GM12878 (cell line): ENCODE data around the gene DELE1. TPM values are rescaled to one million over a fixed set of nuclear protein-coding genes. Genes with fewer than 3 reads are reported as not detected.

Experiments used
- ATAC-seq: fragments of 200-7000 bp; cut with Tn5 transposase; 3 replicates; pipeline ENCODE4 v1.9.1; 2020; ENCODE audit warnings: mild to moderate bottlenecking, moderate library complexity
- BruUV-seq: library from RNA; stranded (reverse); fragments of 400-500 nt; replicated peaks from 2 replicates; lab custom pipeline; 2021; lab: Mats Ljungman, UMichigan
- CTCF ChIA-PET: fragments of 300-600 bp; sonication (Branson Sonifier 250); formaldehyde crosslinking; extraction: SDS; loops from one replicate; lab custom pipeline; 2021; ENCODE audit warnings: inconsistent platforms; lab: Yijun Ruan, JAX
- POLR2A ChIA-PET: fragments of 350-600 bp; formaldehyde crosslinking; extraction: SDS; loops from one replicate; lab custom pipeline; 2021; ENCODE audit warnings: inconsistent platforms; lab: Charles Lee
- RAD21 ChIA-PET: fragments of 300-600 bp; sonication (Branson Sonifier 250); formaldehyde crosslinking; loops from one replicate; lab custom pipeline; 2023; ENCODE audit warnings: antibody characterized with exemption; ENCODE audit not compliant: unreplicated experiment; lab: Charles Lee
- SMC1A ChIA-PET: fragments of 300-600 bp; sonication (Branson Sonifier 250); formaldehyde crosslinking; loops from one replicate; lab custom pipeline; 2023; ENCODE audit not compliant: unreplicated experiment, uncharacterized antibody; lab: Charles Lee
- DNase-seq: peaks from one replicate; pipeline ENCODE4 v3.0.0-alpha.2; 2011; ENCODE audit warnings: low read depth, low spot score
- FAIRE-seq: peaks from 3 replicates; lab custom pipeline; 2011; peaks lifted over from hg19 to GRCh38; lab: Jason Lieb, UNC
- H2AFZ ChIP-seq: 2 replicates; pipeline ENCODE4 v1.6.0; 2011; ENCODE audit warnings: low read depth, low read length, control low read depth; ENCODE audit not compliant: control insufficient read depth
- H3K27ac ChIP-seq: 2 replicates; pipeline ENCODE4 v1.5.1; 2011; ENCODE audit warnings: control low read depth; ENCODE audit not compliant: control insufficient read depth, insufficient read depth
- H3K27me3 ChIP-seq, 2 experiments: replicated peaks in 1 of 2; 2 replicates each; pipeline versions ENCODE4 v1.6.0 to v1.6.1; 2011; ENCODE audit warnings: low read length in 1 of 2; ENCODE audit not compliant: control insufficient read depth in 2 of 2, insufficient read depth in 2 of 2
- H3K36me3 ChIP-seq, 2 experiments: 2 replicates each; pipeline ENCODE4 v1.5.1; 2011; ENCODE audit warnings: low read length in 1 of 2; ENCODE audit not compliant: control insufficient read depth in 2 of 2, insufficient read depth in 2 of 2
- H3K4me1 ChIP-seq: 2 replicates; pipeline ENCODE4 v1.6.1; 2011; ENCODE audit warnings: mild to moderate bottlenecking, low read length, moderate library complexity, mixed read lengths; ENCODE audit not compliant: control insufficient read depth, insufficient read depth
- H3K4me2 ChIP-seq: 2 replicates; pipeline ENCODE4 v1.6.0; 2011; ENCODE audit warnings: control low read depth; ENCODE audit not compliant: control insufficient read depth, insufficient read depth
- H3K4me3 ChIP-seq: fragments of 200-600 bp; sonication (generic); 2 replicates; pipeline ENCODE4 v1.5.1; 2016
- H3K79me2 ChIP-seq: 2 replicates; pipeline ENCODE4 v1.6.0; 2011; ENCODE audit warnings: low read length; ENCODE audit not compliant: control insufficient read depth, insufficient read depth
- H3K9ac ChIP-seq: 2 replicates; pipeline ENCODE4 v1.8.0; 2011; ENCODE audit warnings: low read length, control low read depth, mixed read lengths; ENCODE audit not compliant: control insufficient read depth, insufficient read depth
- H3K9me3 ChIP-seq: replicated peaks from 3 replicates; pipeline ENCODE4 v1.5.1; 2011; ENCODE audit warnings: mild to moderate bottlenecking, low read length; ENCODE audit not compliant: control insufficient read depth, insufficient read depth
- H4K20me1 ChIP-seq: 2 replicates; pipeline ENCODE4 v1.6.0; 2011; ENCODE audit not compliant: control insufficient read depth, insufficient read depth
- CBX5 ChIP-seq: sonication (generic); IDR thresholded peaks from 2 replicates; pipeline ENCODE4 v1.6.1; 2016; ENCODE audit warnings: low read depth, moderate library complexity, mild to moderate bottlenecking, inconsistent platforms
- CEBPB ChIP-seq, 2 experiments: fragments of 150-350 bp in 1 of 2; IDR thresholded peaks; 2 replicates each; pipeline ENCODE4 v1.6.1; 2012 to 2014; ENCODE audit warnings: low read depth in 2 of 2, low read length in 2 of 2, borderline replicate concordance in 1 of 2, inconsistent platforms in 1 of 2
- EP300 ChIP-seq, 2 experiments: fragments of 150-350 bp in 1 of 2; IDR thresholded peaks; 2 replicates each; pipeline ENCODE4 v1.6.1; 2011 to 2012; ENCODE audit warnings: low read depth in 2 of 2, low read length in 2 of 2, borderline replicate concordance in 1 of 2, improper control_type of control experiment in 1 of 2, inconsistent platforms in 1 of 2; ENCODE audit not compliant: control insufficient read depth in 1 of 2
- EZH2 ChIP-seq: IDR thresholded peaks from 2 replicates; pipeline ENCODE4 v1.6.1; 2012; ENCODE audit warnings: low read depth, mild to moderate bottlenecking, control low read depth, inconsistent platforms, low read length, borderline replicate concordance; ENCODE audit not compliant: control insufficient read depth
- HCFC1 ChIP-seq: fragments of 150-350 bp; IDR thresholded peaks from 2 replicates; pipeline ENCODE4 v1.6.1; 2014; ENCODE audit warnings: low read length
- IRF4 ChIP-seq: IDR thresholded peaks from 2 replicates; pipeline ENCODE4 v1.6.1; 2011; ENCODE audit warnings: low read depth, low read length
- PAX5 ChIP-seq: IDR thresholded peaks from 2 replicates; pipeline ENCODE4 v1.6.1; 2011; ENCODE audit warnings: low read depth, low read length, borderline replicate concordance
- POU2F2 ChIP-seq: IDR thresholded peaks from 3 replicates; pipeline ENCODE4 v1.6.1; 2011; ENCODE audit warnings: low read depth, mild to moderate bottlenecking, low read length, borderline replicate concordance
- RELA ChIP-seq: fragments of 450-650 bp; IDR thresholded peaks from 2 replicates; pipeline ENCODE4 v1.8.0; 2014; ENCODE audit warnings: borderline replicate concordance; ENCODE audit not compliant: partially characterized antibody
- RUNX3 ChIP-seq: IDR thresholded peaks from 2 replicates; pipeline ENCODE4 v1.6.1; 2012; ENCODE audit warnings: low read length, inconsistent platforms
- SMC3 ChIP-seq: IDR thresholded peaks from 2 replicates; pipeline ENCODE4 v1.6.1; 2011; ENCODE audit warnings: low read length, improper control_type of control experiment, borderline replicate concordance
- SREBF2 ChIP-seq: IDR thresholded peaks from 2 replicates; pipeline ENCODE4 v1.6.1; 2012; ENCODE audit warnings: mild to moderate bottlenecking, low read length
- SUZ12 ChIP-seq: fragments of 200-600 bp; sonication (generic); IDR thresholded peaks from one replicate; pipeline ENCODE4 v1.6.1; 2018; ENCODE audit warnings: antibody characterized with exemption, mild to moderate bottlenecking; ENCODE audit not compliant: unreplicated experiment
- USF2 ChIP-seq: IDR thresholded peaks from 2 replicates; pipeline ENCODE4 v1.6.1; 2011; ENCODE audit warnings: low read depth, low read length, improper control_type of control experiment, borderline replicate concordance
- ZBED1 ChIP-seq: IDR thresholded peaks from 2 replicates; pipeline ENCODE4 v1.6.1; 2016; ENCODE audit warnings: borderline replicate concordance
- whole genome bisulfite sequencing: methylation state at CpG from one replicate; pipeline ENCODE4 v1.1.6; 2016; ENCODE audit warnings: low lambda C conversion rate; ENCODE audit not compliant: insufficient replicate concordance, insufficient coverage; ENCODE audit errors: missing lambda C conversion rate; 5-methylcytosine and 5-hydroxymethylcytosine counted together
- in situ Hi-C: fragments of 300-500 bp; cut with MboI; formaldehyde crosslinking; loops from 9 replicates; pipeline ENCODE4 v1.14.3; 2018; ENCODE audit warnings: mixed read lengths
- intact Hi-C: fragments of 100-400 bp; cut with micrococcal nuclease; formaldehyde crosslinking; loops from one replicate; pipeline ENCODE4 v1.14.2; 2022; ENCODE audit not compliant: unreplicated experiment
- polyA plus RNA-seq, 11 experiments: library from polyadenylated mRNA; depleted of rRNA in 4 of 11; unstranded in 6 of 11; stranded (reverse) in 5 of 11; fragments of >200 nt; fragmentation: Nextera tagmentation in 4 of 11; fragmentation: Illumina TruSeq in 1 of 11; extraction: Ambion mirVana in 4 of 11; extraction: Trizol in 1 of 11; gene quantifications; 1 replicate in 1 of 11; 2 replicates in 10 of 11; pipeline versions ENCODE4 v1.2.1 to v1.2.3, GENCODE V29; 2011 to 2016; ENCODE audit warnings: inconsistent platforms in 2 of 11, missing spikeins in 2 of 11, low read depth in 1 of 11
- total RNA-seq, 4 experiments: library from RNA; depleted of rRNA in 3 of 4; stranded (reverse); fragments of >200 nt in 3 of 4; fragmentation: Illumina TruSeq in 1 of 4; extraction: Trizol in 1 of 4; gene quantifications; 2 replicates each; pipeline versions ENCODE4 v1.2.1 to v1.2.3, GENCODE V29; 2013 to 2021
- TF ChIP-seq, protein P1 (sequence below): fragments of 450-650 bp; IDR thresholded peaks from 2 replicates; pipeline ENCODE4 v1.6.1; 2017; ENCODE audit warnings: low read depth, mild to moderate bottlenecking, moderate library complexity
- TF ChIP-seq, protein P2 (sequence below): fragments of 450-650 bp; IDR thresholded peaks from 2 replicates; pipeline ENCODE4 v1.6.1; 2016; ENCODE audit warnings: mild to moderate bottlenecking

The DELE1 gene
- total and polyA plus RNA-seq, 10 of the 15 experiments (the other 5 are each of a cell fraction or from before 2014, with no cell fraction given): 18.9 to 71.4 (median 47.6) TPM

DNA sequence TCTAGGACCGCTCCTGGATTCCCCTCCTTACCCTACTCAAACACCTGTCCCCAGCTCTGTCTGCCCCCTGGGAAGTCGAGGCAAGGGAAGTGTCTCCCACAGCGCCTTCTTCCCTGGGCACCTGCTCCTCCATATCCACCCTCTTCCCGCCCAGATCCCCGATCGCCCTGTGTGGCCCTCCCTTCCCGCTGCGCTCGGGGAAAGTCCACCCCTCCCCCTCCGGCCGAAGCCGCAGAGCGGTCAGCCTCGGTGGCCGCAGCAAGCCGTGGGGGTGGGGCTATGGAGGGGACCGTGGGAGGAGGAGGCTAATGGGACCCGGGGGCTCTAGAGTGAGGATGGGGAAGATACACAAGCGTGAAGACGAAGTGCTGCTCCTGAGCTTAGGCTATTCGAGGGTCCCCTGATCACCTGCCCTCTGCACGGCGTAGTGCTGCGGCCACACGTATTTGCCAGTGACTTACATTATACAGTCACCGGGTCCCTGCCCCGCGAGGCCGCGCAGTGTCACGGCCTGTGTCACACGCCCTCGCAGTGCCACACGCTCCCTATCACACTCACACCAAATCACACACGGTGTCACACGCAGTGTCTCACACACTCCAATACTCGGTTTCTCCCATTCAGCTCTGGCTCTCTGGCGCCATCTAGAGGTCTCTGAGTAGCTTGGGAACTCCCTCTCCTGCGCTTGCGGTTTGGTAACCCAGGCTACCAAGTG is 44.8 kb upstream of the DELE1 start:
- H2AFZ ChIP-seq: no peak overlapping the region; the same call in 1 of the 2 replicates
- no TSS peak for BruUV-seq
- SMC1A ChIA-PET: interaction anchor here (0.7 to 4.2 kb wide), 15 partner anchors 12 to 192 kb away, joined by 3 to 39 read pairs (median 4); no protein-coding TSS in a partner anchor
- H3K79me2 ChIP-seq: no peaks in the 10 kb centered on the region
- H3K9ac ChIP-seq: no peak overlapping the region
- peak; percentile 89 for ATAC-seq
- no peak overlapping the region for H3K27ac ChIP-seq
- peaks cover 37% of the 10 kb centered on the region for H3K4me1 ChIP-seq
- WGBS: 6% methylated on average over 37 of the region's 40 CpGs
- H4K20me1 ChIP-seq: 0 out of 2 replicates have a peak, but pooled peaks cover 3% of the 10 kb centered on the region
- in situ Hi-C loops: no loop called here
- H3K36me3 ChIP-seq: no peaks in the 10 kb centered on the region
- no peaks in the 10 kb centered on the region for H3K9me3 ChIP-seq
- H3K4me3 ChIP-seq: peak overlapping the region; percentile 28; the same call in 1 of the 2 replicates
- RAD21 ChIA-PET: interaction anchor here (0.6 to 5.0 kb wide), 19 partner anchors 11 to 776 kb away, joined by 3 to 67 read pairs (median 4); partner anchors contain the start of gene DELE1
- peak overlapping the region; percentile 5 for H3K4me2 ChIP-seq
- CTCF ChIA-PET: interaction anchor here (0.6 to 7.3 kb wide), 47 partner anchors 9 to 820 kb away, joined by 3 to 97 read pairs (median 5); partner anchors contain the start of genes DELE1, HDAC3, RELL2 and RNF14
- intact Hi-C loops: loop anchor here (1.0 to 10.0 kb wide), 4 partner anchors 67 to 266 kb away; no protein-coding TSS in a partner anchor
- H3K27me3 ChIP-seq: peaks cover 22 to 32% of the 10 kb centered on the region in 2 experiments
- DNase-seq: peak; percentile 71
- POLR2A ChIA-PET: interaction anchor here (0.6 to 1.8 kb wide), 3 partner anchors 45 to 287 kb away, joined by 3 to 7 read pairs (median 4); partner anchors contain the start of gene DELE1
- peak; percentile 97 for FAIRE-seq
- no peak for TF ChIP-seq HCFC1
- TF ChIP-seq CEBPB (IDR thresholded peaks at IDR 0.05; ENCODE audit: borderline replicate concordance in 1 of 2, low read depth in 2 of 2, low read length in 2 of 2): no peak
- peak; percentile 63 for TF ChIP-seq RELA
- peak; percentile 97 for TF ChIP-seq RUNX3
- TF ChIP-seq SMC3: peak; percentile 90
- TF ChIP-seq IRF4: peak; percentile 77; the same call in 1 of the 2 replicates
- TF ChIP-seq ZBED1: no peak
- TF ChIP-seq POU2F2: peak; percentile 33; the same call in 1 of the 3 replicates
- no peak for TF ChIP-seq EP300 (IDR thresholded peaks at IDR 0.05; ENCODE audit: borderline replicate concordance in 1 of 2, control insufficient read depth in 1 of 2, low read depth in 2 of 2, low read length in 2 of 2)
- TF ChIP-seq SUZ12: peak; percentile 75
- TF ChIP-seq, protein P1, sequence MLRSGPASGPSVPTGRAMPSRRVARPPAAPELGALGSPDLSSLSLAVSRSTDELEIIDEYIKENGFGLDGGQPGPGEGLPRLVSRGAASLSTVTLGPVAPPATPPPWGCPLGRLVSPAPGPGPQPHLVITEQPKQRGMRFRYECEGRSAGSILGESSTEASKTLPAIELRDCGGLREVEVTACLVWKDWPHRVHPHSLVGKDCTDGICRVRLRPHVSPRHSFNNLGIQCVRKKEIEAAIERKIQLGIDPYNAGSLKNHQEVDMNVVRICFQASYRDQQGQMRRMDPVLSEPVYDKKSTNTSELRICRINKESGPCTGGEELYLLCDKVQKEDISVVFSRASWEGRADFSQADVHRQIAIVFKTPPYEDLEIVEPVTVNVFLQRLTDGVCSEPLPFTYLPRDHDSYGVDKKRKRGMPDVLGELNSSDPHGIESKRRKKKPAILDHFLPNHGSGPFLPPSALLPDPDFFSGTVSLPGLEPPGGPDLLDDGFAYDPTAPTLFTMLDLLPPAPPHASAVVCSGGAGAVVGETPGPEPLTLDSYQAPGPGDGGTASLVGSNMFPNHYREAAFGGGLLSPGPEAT: peak; percentile 85
- TF ChIP-seq, protein P2, sequence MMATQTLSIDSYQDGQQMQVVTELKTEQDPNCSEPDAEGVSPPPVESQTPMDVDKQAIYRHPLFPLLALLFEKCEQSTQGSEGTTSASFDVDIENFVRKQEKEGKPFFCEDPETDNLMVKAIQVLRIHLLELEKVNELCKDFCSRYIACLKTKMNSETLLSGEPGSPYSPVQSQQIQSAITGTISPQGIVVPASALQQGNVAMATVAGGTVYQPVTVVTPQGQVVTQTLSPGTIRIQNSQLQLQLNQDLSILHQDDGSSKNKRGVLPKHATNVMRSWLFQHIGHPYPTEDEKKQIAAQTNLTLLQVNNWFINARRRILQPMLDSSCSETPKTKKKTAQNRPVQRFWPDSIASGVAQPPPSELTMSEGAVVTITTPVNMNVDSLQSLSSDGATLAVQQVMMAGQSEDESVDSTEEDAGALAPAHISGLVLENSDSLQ: peak; percentile 30; the same call in 1 of the 2 replicates
- TF ChIP-seq PAX5: no peak
- 0 out of 2 replicates have a peak, but pooled peaks have one; percentile 76 for TF ChIP-seq CBX5
- no peak for TF ChIP-seq USF2
- TF ChIP-seq EZH2: peak; percentile 58; the same call in 1 of the 2 replicates
- TF ChIP-seq SREBF2: no peak
